SH-SY5Y (cell line): ENCODE data around the gene NHS.

Experiments
- GATA2 ChIP-seq: IDR thresholded peaks from 2 replicates; pipeline ENCODE4 v1.6.1; 2011; ENCODE audit warnings: mild to moderate bottlenecking, low read depth, low read length
- GATA3 ChIP-seq: IDR thresholded peaks from 2 replicates; pipeline ENCODE4 v1.6.1; 2011; ENCODE audit warnings: low read depth, mild to moderate bottlenecking, low read length, moderate library complexity

- no peak for TF ChIP-seq GATA2
- TF ChIP-seq GATA3, result no peak
Measured at GRCh38 chrX:17553469-17553868, 178.5 kb downstream of the NHS start.
